ENCODE data around the gene ABLIM1. TPM values are rescaled to one million over a fixed set of nuclear protein-coding genes. Genes with fewer than 3 reads are reported as not detected.

The ABLIM1 gene
- total and polyA plus RNA-seq, 2 of the 4 experiments (the other 2 are of a cell fraction): 7.7 to 9.9 TPM

DNA sequence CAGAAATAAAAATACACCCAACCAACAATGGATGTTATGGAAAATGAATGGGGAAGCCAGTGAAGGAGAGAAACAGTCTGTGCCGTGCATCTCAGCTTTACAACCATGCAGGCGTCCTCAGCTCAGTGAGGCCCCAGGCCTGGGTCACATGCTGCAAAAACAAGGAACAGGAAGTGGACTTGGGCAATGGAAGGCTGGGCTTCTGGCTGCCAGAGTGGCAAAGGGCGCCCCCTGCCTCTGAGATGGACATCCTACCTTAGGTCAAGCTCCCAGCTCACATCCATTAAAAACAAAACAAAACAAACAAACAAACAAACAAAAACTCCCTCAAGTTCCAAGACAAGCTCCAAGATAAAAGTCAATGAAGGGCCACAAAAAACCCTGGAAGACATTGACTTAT lies 199.1 kb downstream of the ABLIM1 start:
- POLR2A ChIA-PET (ENCODE audit: unreplicated experiment): interaction anchor here (0.7 kb wide), 1 partner anchor 155 kb away, joined by 3 read pairs; no protein-coding TSS in a partner anchor
- H3K4ac ChIP-seq (ENCODE audit: low read depth, low read length): no peak overlapping the region
- H2AK5ac ChIP-seq (ENCODE audit: low read depth, low read length): no peak overlapping the region
- intact Hi-C loops (cut with micrococcal nuclease) (no loop called here), in situ Hi-C loops (cut with MboI; ENCODE audit: low sequenced_read_pairs) (loop anchor here (25.0 kb wide), 1 partner anchor 678 kb away; no protein-coding TSS in a partner anchor), dilution Hi-C loops (cut with HindIII; ENCODE audit: low sequenced_read_pairs, unreplicated experiment) (no loop called here)
- H2BK15ac ChIP-seq (ENCODE audit: low read depth, low read length): no peak overlapping the region
- no peak overlapping the region for H4K8ac ChIP-seq (ENCODE audit: low read depth in 2 of 2, low read length in 2 of 2)
- H3K4me2 ChIP-seq (ENCODE audit: low read depth, low read length): no peak overlapping the region
- H3K18ac ChIP-seq (ENCODE audit: low read depth, low read length): no peak overlapping the region
- H4K91ac ChIP-seq (ENCODE audit: insufficient read depth, low read depth, low read length): no peak overlapping the region
- no peak overlapping the region for H2BK20ac ChIP-seq (ENCODE audit: low read depth, low read length)
- H3K9me1 ChIP-seq (ENCODE audit: insufficient read depth, low read length): no peaks in the 10 kb centered on the region
- H3K79me1 ChIP-seq (ENCODE audit: low read depth in 1 of 2, low read length in 2 of 2): no peaks in the 10 kb centered on the region
- no peaks in the 10 kb centered on the region; the same call in 1 of the 2 replicates for H3K27me3 ChIP-seq (ENCODE audit: control insufficient read depth, insufficient read depth, low read length)
- no peak overlapping the region for H2BK120ac ChIP-seq (ENCODE audit: low read depth, low read length)
- 67% methylated on average over 1 of the region's 3 CpGs; no CpG with 5 or more reads in 1 of the 2 experiments for WGBS, 2 experiments (ENCODE audit: extremely low coverage in 2 of 2, insufficient read length in 1 of 2)
- no peak overlapping the region for H2BK5ac ChIP-seq (ENCODE audit: low read depth, low read length, poor library complexity, severe bottlenecking)
- no peak overlapping the region for H4K5ac ChIP-seq (ENCODE audit: low read depth, low read length)
- CTCF ChIA-PET: interaction anchor here (0.9 to 1.2 kb wide), 3 partner anchors 9 to 12 kb away, joined by 3 to 4 read pairs (median 3); no protein-coding TSS in a partner anchor
- H3K56ac ChIP-seq (ENCODE audit: extremely low read depth, insufficient read depth, low read length): no peak overlapping the region
- no peak overlapping the region for H3K4me3 ChIP-seq (ENCODE audit: insufficient read depth, low read depth, low read length)
- no peaks in the 10 kb centered on the region for H3K36me3 ChIP-seq (ENCODE audit: control insufficient read depth, insufficient read depth, low read length)
- H4K20me1 ChIP-seq (ENCODE audit: insufficient read depth, low read length): no peaks in the 10 kb centered on the region
- TF ChIP-seq, protein P1, sequence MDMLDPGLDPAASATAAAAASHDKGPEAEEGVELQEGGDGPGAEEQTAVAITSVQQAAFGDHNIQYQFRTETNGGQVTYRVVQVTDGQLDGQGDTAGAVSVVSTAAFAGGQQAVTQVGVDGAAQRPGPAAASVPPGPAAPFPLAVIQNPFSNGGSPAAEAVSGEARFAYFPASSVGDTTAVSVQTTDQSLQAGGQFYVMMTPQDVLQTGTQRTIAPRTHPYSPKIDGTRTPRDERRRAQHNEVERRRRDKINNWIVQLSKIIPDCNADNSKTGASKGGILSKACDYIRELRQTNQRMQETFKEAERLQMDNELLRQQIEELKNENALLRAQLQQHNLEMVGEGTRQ (IDR thresholded peaks at IDR 0.05; ENCODE audit: low read depth, low read length): 0 out of 2 replicates have a peak, but pooled peaks have one; percentile 7
- no peak for TF ChIP-seq NFE2L2 (IDR thresholded peaks at IDR 0.05; ENCODE audit: low read depth, low read length)
- TF ChIP-seq RAD21 (IDR thresholded peaks at IDR 0.05; ENCODE audit: low read length): peak; percentile 35
- no peak overlapping the region for H3K9ac ChIP-seq (ENCODE audit: low read depth, low read length)
- no TSS peak for BruUV-seq (replicated peaks)
- no peaks in the 10 kb centered on the region for H3K9me3 ChIP-seq (ENCODE audit: control insufficient read depth, insufficient read depth, low read length)
- H3K4me1 ChIP-seq (ENCODE audit: control insufficient read depth, insufficient read depth, low read length): no peaks in the 10 kb centered on the region
- no peak overlapping the region for H3K23ac ChIP-seq (ENCODE audit: low read depth, low read length)
- H3K27ac ChIP-seq (ENCODE audit: insufficient read depth, low read length): no peak overlapping the region
- no peak overlapping the region for H2AK9ac ChIP-seq (replicated peaks; ENCODE audit: low read depth, low read length, poor library complexity)
- ATAC-seq (ENCODE audit: low read depth) (no peak), DNase-seq (peak; percentile 4)
- H3K14ac ChIP-seq (replicated peaks; ENCODE audit: low read depth, low read length): no peak overlapping the region
- H2AFZ ChIP-seq (replicated peaks; ENCODE audit: low read length, poor library complexity): no peak overlapping the region

Data from IMR-90 (cell line).